Prostate gland (tissue), 2 donors: Measurements from ENCODE around the gene NIPSNAP2.

ENCODE experiments used
- CTCF ChIP-seq, 4 experiments: fragments of 200-600 bp in 2 of 4; fragments of 450-650 bp in 2 of 4; sonication (generic) in 2 of 4; IDR thresholded peaks; 1 replicate in 3 of 4; 2 replicates in 1 of 4; pipeline ENCODE4 v1.5.1; 2016 to 2019; ENCODE audit warnings: antibody characterized with exemption in 4 of 4, mild to moderate bottlenecking in 2 of 4, moderate library complexity in 2 of 4
- POLR2AphosphoS5 ChIP-seq: sonication (generic); formaldehyde crosslinking; IDR thresholded peaks from one replicate; pipeline ENCODE4 v1.6.1; 2017; ENCODE audit warnings: antibody characterized with exemption

- TF ChIP-seq POLR2AphosphoS5 (no peak), CTCF (IDR thresholded peaks at IDR 0.05) (no peak)
These were observed 28.0 kb downstream of the NIPSNAP2 start for GRCh38 chr7:55992346-55992745.
